Uterus (tissue), 2 donors: Measurements from ENCODE around the gene TIMM10.

Experiments used
- CTCF ChIP-seq, 4 experiments: fragments of 200-600 bp in 2 of 4; fragments of 450-650 bp in 2 of 4; sonication (generic) in 2 of 4; IDR thresholded peaks; one replicate each; pipeline ENCODE4 v1.5.1; 2016 to 2019; ENCODE audit warnings: antibody characterized with exemption in 4 of 4, mild to moderate bottlenecking in 2 of 4, moderate library complexity in 1 of 4
- POLR2A ChIP-seq, 2 donors: fragments of 450-650 bp; IDR thresholded peaks; one replicate each; pipeline ENCODE4 v1.6.1; 2016; ENCODE audit warnings: antibody characterized with exemption in 2 of 2, mild to moderate bottlenecking in 1 of 2, moderate library complexity in 1 of 2

- no peak for TF ChIP-seq POLR2A (IDR thresholded peaks at IDR 0.05)
- no peak for TF ChIP-seq CTCF (IDR thresholded peaks at IDR 0.05)
These were observed 17.7 kb downstream of the TIMM10 start for GRCh38 chr11:57512646-57513451.
